Neural progenitor cell (in vitro differentiated cells): ENCODE results near the gene KLRC4.
"Not testable (repeated sequence)": the region's sequence is repeated elsewhere in the genome, so short reads cannot be mapped to it uniquely, and the experiment has no call there.

ENCODE experiments used
- EZH2 ChIP-seq: fragments of 200-600 bp; sonication (generic); IDR thresholded peaks from 2 replicates; pipeline ENCODE4 v1.6.1; 2017; ENCODE audit warnings: antibody characterized with exemption, mild to moderate bottlenecking, moderate library complexity
- EZH2phosphoT487 ChIP-seq: fragments of 200-600 bp; sonication (generic); IDR thresholded peaks from 2 replicates; pipeline ENCODE4 v1.6.1; 2017; ENCODE audit warnings: antibody characterized with exemption
- TF ChIP-seq, protein P1 (sequence below): fragments of 200-600 bp; sonication (generic); IDR thresholded peaks from 2 replicates; pipeline ENCODE4 v1.5.1; 2017; ENCODE audit warnings: antibody characterized with exemption, mild to moderate bottlenecking

DNA sequence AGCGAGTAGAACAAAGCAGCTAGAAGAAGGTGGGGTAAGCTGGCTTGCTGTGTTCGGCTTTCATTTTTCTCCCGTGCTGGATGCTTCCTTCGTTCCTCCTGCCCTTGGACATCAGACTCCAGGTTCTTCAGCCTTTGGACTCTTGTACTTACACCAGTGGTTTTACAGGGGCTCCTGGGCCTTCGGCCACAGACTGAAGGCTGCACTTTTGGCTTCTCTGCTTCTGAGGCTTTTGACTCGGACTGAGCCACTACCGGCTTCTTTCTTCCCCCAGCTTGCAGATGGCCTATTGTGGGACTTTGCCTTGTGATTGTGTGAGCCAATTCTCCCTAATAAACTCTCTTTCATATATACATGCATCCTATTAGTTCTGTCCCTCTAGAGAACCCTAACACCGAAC, 16.4 kb upstream of the KLRC4 start:
- TF ChIP-seq EZH2, EZH2phosphoT487: not testable (repeated sequence)
- TF ChIP-seq, protein P1, sequence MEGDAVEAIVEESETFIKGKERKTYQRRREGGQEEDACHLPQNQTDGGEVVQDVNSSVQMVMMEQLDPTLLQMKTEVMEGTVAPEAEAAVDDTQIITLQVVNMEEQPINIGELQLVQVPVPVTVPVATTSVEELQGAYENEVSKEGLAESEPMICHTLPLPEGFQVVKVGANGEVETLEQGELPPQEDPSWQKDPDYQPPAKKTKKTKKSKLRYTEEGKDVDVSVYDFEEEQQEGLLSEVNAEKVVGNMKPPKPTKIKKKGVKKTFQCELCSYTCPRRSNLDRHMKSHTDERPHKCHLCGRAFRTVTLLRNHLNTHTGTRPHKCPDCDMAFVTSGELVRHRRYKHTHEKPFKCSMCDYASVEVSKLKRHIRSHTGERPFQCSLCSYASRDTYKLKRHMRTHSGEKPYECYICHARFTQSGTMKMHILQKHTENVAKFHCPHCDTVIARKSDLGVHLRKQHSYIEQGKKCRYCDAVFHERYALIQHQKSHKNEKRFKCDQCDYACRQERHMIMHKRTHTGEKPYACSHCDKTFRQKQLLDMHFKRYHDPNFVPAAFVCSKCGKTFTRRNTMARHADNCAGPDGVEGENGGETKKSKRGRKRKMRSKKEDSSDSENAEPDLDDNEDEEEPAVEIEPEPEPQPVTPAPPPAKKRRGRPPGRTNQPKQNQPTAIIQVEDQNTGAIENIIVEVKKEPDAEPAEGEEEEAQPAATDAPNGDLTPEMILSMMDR: not testable (repeated sequence)
